H1 (cell line): ENCODE data around the gene DPEP3.
"Not testable (repeated sequence)": the region's sequence is repeated elsewhere in the genome, so short reads cannot be mapped to it uniquely, and the experiment has no call there.

ENCODE experiments used
- ATF2 ChIP-seq: IDR thresholded peaks from 2 replicates; pipeline ENCODE4 v1.6.1; 2012; ENCODE audit warnings: low read length, inconsistent platforms
- CREB1 ChIP-seq: IDR thresholded peaks from 2 replicates; pipeline ENCODE4 v1.6.1; 2012; ENCODE audit warnings: inconsistent platforms
- EZH2 ChIP-seq: fragments of 200-600 bp; sonication (generic); IDR thresholded peaks from 2 replicates; pipeline ENCODE4 v1.7.1; 2012; ENCODE audit warnings: low read depth, mild to moderate bottlenecking, moderate library complexity, low read length, inconsistent platforms; ENCODE audit not compliant: severe bottlenecking
- HDAC2 ChIP-seq, 2 experiments: fragments of 300-600 bp in 1 of 2; sonication (generic) in 1 of 2; IDR thresholded peaks; 2 replicates each; pipeline ENCODE4 v1.6.1; 2011 to 2012; ENCODE audit warnings: low read depth in 2 of 2, low read length in 2 of 2, mild to moderate bottlenecking in 2 of 2, moderate library complexity in 2 of 2, borderline replicate concordance in 1 of 2, inconsistent platforms in 1 of 2
- POLR2AphosphoS5 ChIP-seq: IDR thresholded peaks from 2 replicates; pipeline ENCODE4 v1.6.1; 2011; ENCODE audit warnings: low read depth, low read length
- RAD21 ChIP-seq, 2 experiments: IDR thresholded peaks in 1 of 2; conservative IDR thresholded peaks in 1 of 2; 2 replicates each; pipeline ENCODE4 v1.6.1; 2011; ENCODE audit warnings: low read depth in 2 of 2, low read length in 2 of 2, improper control_type of control experiment in 1 of 2, inconsistent platforms in 1 of 2, mild to moderate bottlenecking in 1 of 2, moderate library complexity in 1 of 2
- RFX5 ChIP-seq: IDR thresholded peaks from 2 replicates; pipeline ENCODE4 v1.6.1; 2011; ENCODE audit warnings: low read depth, low read length, improper control_type of control experiment, borderline replicate concordance
- RXRA ChIP-seq: IDR thresholded peaks from 2 replicates; pipeline ENCODE4 v1.6.1; 2011; ENCODE audit warnings: low read depth, mild to moderate bottlenecking, low read length, moderate library complexity; ENCODE audit not compliant: insufficient read depth
- SP2 ChIP-seq: IDR thresholded peaks from 2 replicates; pipeline ENCODE4 v1.6.1; 2012; ENCODE audit warnings: mild to moderate bottlenecking, low read length, inconsistent platforms
- TF ChIP-seq, protein P1 (sequence below), 3 experiments: IDR thresholded peaks; 1 replicate in 2 of 3; 2 replicates in 1 of 3; pipeline versions ENCODE4 v1.5.1 to v1.6.1; 2011; ENCODE audit warnings: low read length in 3 of 3, mild to moderate bottlenecking in 3 of 3, inconsistent platforms in 2 of 3, low read depth in 1 of 3, moderate library complexity in 1 of 3; ENCODE audit not compliant: insufficient read depth in 1 of 3; ENCODE audit errors: control extremely low read depth in 1 of 3
- TF ChIP-seq, protein P2 (sequence below): fragments of 300-600 bp; sonication (generic); IDR thresholded peaks from 2 replicates; pipeline ENCODE4 v1.7.1; 2012; ENCODE audit warnings: low read length, moderate library complexity, mild to moderate bottlenecking, inconsistent platforms; ENCODE audit not compliant: insufficient replicate concordance

DNA sequence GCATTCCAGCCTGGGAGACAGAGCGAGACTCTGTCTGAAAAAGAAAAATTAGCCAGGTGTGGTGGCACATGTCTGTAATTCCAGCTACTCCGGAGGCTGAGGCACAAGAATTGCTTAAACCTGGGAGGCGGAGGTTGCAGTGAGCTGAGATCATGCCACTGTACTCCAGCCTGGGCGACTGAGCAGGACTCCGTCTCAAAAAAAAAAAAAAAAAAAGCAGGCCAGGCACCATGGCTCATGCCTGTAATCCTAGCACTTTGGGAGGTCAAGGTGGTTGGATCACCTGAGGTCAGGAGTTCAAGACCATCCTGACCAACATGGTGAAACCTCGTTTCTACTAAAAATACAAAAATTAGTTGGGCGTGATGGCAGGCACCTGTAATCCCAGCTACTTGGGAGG is 8.0 kb downstream of the DPEP3 start:
- TF ChIP-seq, protein P1, sequence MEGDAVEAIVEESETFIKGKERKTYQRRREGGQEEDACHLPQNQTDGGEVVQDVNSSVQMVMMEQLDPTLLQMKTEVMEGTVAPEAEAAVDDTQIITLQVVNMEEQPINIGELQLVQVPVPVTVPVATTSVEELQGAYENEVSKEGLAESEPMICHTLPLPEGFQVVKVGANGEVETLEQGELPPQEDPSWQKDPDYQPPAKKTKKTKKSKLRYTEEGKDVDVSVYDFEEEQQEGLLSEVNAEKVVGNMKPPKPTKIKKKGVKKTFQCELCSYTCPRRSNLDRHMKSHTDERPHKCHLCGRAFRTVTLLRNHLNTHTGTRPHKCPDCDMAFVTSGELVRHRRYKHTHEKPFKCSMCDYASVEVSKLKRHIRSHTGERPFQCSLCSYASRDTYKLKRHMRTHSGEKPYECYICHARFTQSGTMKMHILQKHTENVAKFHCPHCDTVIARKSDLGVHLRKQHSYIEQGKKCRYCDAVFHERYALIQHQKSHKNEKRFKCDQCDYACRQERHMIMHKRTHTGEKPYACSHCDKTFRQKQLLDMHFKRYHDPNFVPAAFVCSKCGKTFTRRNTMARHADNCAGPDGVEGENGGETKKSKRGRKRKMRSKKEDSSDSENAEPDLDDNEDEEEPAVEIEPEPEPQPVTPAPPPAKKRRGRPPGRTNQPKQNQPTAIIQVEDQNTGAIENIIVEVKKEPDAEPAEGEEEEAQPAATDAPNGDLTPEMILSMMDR (IDR thresholded peaks at IDR 0.05; ENCODE audit: control extremely low read depth in 1 of 3, insufficient read depth in 1 of 3, low read depth in 1 of 3, low read length in 3 of 3) = not testable (repeated sequence)
- TF ChIP-seq ATF2; EZH2; RXRA; POLR2AphosphoS5; HDAC2 (IDR thresholded peaks at IDR 0.05; ENCODE audit: borderline replicate concordance in 1 of 2, low read depth in 2 of 2, low read length in 2 of 2); RFX5; CREB1; RAD21 (IDR thresholded peaks at IDR 0.05 in 1 of 2, conservative IDR thresholded peaks at IDR 0.05 in 1 of 2; ENCODE audit: low read depth in 2 of 2, low read length in 2 of 2); SP2: not testable (repeated sequence)
- TF ChIP-seq, protein P2, sequence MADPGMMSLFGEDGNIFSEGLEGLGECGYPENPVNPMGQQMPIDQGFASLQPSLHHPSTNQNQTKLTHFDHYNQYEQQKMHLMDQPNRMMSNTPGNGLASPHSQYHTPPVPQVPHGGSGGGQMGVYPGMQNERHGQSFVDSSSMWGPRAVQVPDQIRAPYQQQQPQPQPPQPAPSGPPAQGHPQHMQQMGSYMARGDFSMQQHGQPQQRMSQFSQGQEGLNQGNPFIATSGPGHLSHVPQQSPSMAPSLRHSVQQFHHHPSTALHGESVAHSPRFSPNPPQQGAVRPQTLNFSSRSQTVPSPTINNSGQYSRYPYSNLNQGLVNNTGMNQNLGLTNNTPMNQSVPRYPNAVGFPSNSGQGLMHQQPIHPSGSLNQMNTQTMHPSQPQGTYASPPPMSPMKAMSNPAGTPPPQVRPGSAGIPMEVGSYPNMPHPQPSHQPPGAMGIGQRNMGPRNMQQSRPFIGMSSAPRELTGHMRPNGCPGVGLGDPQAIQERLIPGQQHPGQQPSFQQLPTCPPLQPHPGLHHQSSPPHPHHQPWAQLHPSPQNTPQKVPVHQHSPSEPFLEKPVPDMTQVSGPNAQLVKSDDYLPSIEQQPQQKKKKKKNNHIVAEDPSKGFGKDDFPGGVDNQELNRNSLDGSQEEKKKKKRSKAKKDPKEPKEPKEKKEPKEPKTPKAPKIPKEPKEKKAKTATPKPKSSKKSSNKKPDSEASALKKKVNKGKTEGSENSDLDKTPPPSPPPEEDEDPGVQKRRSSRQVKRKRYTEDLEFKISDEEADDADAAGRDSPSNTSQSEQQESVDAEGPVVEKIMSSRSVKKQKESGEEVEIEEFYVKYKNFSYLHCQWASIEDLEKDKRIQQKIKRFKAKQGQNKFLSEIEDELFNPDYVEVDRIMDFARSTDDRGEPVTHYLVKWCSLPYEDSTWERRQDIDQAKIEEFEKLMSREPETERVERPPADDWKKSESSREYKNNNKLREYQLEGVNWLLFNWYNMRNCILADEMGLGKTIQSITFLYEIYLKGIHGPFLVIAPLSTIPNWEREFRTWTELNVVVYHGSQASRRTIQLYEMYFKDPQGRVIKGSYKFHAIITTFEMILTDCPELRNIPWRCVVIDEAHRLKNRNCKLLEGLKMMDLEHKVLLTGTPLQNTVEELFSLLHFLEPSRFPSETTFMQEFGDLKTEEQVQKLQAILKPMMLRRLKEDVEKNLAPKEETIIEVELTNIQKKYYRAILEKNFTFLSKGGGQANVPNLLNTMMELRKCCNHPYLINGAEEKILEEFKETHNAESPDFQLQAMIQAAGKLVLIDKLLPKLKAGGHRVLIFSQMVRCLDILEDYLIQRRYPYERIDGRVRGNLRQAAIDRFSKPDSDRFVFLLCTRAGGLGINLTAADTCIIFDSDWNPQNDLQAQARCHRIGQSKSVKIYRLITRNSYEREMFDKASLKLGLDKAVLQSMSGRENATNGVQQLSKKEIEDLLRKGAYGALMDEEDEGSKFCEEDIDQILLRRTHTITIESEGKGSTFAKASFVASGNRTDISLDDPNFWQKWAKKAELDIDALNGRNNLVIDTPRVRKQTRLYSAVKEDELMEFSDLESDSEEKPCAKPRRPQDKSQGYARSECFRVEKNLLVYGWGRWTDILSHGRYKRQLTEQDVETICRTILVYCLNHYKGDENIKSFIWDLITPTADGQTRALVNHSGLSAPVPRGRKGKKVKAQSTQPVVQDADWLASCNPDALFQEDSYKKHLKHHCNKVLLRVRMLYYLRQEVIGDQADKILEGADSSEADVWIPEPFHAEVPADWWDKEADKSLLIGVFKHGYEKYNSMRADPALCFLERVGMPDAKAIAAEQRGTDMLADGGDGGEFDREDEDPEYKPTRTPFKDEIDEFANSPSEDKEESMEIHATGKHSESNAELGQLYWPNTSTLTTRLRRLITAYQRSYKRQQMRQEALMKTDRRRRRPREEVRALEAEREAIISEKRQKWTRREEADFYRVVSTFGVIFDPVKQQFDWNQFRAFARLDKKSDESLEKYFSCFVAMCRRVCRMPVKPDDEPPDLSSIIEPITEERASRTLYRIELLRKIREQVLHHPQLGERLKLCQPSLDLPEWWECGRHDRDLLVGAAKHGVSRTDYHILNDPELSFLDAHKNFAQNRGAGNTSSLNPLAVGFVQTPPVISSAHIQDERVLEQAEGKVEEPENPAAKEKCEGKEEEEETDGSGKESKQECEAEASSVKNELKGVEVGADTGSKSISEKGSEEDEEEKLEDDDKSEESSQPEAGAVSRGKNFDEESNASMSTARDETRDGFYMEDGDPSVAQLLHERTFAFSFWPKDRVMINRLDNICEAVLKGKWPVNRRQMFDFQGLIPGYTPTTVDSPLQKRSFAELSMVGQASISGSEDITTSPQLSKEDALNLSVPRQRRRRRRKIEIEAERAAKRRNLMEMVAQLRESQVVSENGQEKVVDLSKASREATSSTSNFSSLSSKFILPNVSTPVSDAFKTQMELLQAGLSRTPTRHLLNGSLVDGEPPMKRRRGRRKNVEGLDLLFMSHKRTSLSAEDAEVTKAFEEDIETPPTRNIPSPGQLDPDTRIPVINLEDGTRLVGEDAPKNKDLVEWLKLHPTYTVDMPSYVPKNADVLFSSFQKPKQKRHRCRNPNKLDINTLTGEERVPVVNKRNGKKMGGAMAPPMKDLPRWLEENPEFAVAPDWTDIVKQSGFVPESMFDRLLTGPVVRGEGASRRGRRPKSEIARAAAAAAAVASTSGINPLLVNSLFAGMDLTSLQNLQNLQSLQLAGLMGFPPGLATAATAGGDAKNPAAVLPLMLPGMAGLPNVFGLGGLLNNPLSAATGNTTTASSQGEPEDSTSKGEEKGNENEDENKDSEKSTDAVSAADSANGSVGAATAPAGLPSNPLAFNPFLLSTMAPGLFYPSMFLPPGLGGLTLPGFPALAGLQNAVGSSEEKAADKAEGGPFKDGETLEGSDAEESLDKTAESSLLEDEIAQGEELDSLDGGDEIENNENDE = not testable (repeated sequence)
